D721Med (cell line): Measurements from ENCODE around the gene KIF15.

ENCODE experiments used
- DNase-seq: peaks from one replicate; pipeline ENCODE4 v3.0.0; 2011; ENCODE audit warnings: low spot score; ENCODE audit not compliant: insufficient read length
- FAIRE-seq: peaks from 2 replicates; lab custom pipeline; 2011; peaks lifted over from hg19 to GRCh38; lab: Jason Lieb, UNC
- TF ChIP-seq, protein P1 (sequence below): IDR thresholded peaks from 2 replicates; pipeline ENCODE4 v1.5.1; 2012; ENCODE audit warnings: mild to moderate bottlenecking, control low read depth; ENCODE audit not compliant: insufficient read depth; ENCODE audit errors: missing control alignments

Gene KIF15

DNA sequence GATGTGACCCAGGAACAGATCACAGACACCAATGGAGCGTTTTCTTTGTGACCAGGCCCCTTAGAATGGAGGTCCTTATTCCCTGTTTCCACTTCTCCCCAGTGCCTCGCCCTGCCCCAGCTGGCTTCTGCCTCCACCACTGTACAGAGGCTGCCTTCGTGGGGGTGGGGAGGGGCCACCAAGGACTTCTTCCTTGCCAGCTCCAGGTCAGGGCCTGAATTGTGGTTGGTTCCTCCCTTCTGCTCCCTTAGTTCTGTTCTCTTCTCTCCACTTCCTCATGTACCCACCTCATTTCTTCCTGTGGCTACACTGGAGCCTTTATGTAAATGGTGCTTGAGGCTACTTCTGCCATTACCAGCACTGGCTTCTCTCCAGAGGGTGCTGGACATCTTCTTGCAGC lies 129.3 kb downstream of the KIF15 start:
- DNase-seq (no peak), FAIRE-seq (no peak)
- TF ChIP-seq, protein P1, sequence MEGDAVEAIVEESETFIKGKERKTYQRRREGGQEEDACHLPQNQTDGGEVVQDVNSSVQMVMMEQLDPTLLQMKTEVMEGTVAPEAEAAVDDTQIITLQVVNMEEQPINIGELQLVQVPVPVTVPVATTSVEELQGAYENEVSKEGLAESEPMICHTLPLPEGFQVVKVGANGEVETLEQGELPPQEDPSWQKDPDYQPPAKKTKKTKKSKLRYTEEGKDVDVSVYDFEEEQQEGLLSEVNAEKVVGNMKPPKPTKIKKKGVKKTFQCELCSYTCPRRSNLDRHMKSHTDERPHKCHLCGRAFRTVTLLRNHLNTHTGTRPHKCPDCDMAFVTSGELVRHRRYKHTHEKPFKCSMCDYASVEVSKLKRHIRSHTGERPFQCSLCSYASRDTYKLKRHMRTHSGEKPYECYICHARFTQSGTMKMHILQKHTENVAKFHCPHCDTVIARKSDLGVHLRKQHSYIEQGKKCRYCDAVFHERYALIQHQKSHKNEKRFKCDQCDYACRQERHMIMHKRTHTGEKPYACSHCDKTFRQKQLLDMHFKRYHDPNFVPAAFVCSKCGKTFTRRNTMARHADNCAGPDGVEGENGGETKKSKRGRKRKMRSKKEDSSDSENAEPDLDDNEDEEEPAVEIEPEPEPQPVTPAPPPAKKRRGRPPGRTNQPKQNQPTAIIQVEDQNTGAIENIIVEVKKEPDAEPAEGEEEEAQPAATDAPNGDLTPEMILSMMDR: no peak

DNA sequence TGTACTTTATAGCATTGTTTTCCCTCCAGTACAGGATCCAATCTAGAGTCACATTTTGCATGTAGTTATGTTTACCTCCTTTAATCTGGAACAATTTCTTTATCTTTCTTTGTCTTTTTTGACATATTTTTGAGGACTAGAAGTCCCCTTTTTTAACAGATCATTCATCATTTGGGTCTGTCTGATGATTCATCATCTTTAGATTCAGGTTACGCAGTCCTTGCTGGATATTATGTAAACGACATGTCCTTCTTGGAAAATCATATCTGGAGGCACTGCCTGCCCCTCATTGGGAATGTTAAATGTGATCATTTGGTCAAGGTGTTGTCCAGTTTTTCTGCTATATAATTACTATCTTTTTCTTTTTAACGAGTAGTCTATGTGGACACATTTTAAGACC lies 131.1 kb downstream of the KIF15 start:
- FAIRE-seq (no peak), DNase-seq (no peak)
- TF ChIP-seq, protein P1: no peak

DNA sequence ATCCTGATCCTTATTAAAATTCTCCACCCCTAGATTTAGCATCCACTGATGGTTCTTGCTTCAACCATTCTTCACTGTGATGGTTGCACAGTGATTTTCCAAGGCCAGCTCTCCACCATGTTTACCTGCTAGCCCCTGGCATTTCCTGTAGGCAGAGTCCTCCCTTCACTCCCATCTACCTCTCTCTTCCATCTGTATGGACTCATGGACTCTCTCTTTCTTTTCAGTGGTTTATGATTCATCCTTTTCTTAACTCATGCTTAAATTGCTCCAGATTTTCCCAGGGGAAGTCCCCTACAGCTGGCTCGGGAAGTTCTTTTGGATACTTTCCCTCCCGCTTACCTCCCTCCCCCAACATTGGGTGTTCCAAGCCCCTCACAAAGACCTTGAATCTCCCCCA lies 131.5 kb downstream of the KIF15 start:
- TF ChIP-seq, protein P1: no peak
- FAIRE-seq: no peak
- no peak for DNase-seq

DNA sequence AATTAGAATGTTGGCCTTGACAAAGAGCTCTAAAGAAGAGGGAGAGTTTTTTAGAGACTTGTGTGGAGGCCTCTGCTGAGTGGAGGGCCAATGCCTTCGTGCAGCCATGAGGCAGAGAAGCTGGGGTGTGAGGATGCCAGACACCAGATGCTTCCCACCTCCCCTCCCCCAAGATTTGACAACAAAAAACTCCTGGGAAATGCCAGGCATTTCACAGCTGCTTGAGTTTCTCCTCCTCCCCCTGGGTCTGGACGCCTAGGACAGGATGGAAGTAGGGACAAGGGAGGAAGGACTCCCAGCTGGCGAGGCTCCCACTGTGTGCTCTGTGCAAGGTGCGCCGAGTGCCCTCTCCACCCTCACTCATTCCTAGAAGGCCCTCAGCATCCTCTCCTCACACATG lies 132.9 kb downstream of the KIF15 start:
- TF ChIP-seq, protein P1: no peak
- FAIRE-seq: no peak
- no peak for DNase-seq

DNA sequence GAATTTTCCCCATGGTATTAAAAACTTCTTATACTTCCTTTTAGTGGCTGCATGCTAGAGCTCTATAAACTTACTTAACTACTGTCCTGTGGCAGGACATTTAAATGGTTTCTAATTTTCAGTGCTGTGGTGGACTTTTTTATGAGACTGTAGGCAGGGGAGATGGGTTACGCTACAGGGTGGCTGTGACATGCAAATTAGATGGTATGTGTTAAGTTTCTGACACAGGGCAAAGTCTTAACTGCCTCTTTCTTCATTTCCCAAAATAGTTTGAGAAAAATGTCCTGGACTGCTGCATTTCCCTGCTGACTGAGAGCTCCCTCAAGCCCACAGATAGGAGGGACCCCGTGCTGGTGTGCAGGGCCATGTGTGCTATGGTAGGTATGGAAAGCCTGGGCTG lies 134.8 kb downstream of the KIF15 start:
- FAIRE-seq (no peak), DNase-seq (no peak)

DNA sequence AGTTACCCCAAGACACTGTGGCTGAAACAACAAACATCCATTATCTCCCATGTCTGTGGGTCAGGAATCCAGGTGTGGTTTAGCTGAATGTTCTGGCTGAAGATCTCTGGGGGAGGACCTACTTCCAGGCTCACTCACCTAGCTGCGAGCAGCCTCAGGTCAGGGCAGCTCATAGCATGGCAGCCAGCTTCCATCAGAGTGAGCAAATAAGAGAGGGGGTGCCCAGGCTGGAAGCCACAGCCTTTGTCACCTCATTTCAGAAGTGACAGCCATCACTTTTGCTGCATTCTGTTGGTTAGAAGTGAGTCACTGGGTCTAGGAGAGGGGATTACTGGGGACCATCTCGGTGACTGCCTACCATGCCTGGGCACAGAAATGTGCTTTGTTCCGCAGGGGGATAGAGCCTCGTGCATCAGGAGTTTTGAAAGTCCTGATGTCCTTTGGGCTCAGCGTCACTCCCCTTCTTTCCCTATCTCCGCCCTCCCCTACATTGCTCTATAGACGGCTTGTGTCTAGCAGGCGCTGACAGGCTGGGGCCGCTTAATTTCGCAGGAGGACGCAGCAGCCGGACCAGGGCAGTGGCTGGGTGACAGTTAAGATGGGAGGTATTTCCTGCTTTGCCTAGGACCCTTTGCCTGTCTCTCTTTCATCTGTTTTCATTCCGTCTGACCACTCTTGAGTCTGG lies 138.2 kb downstream of the KIF15 start:
- FAIRE-seq (no peak), DNase-seq (no peak)
- TF ChIP-seq, protein P1: no peak

More for the DNA sequence above, 134.8 kb downstream of the KIF15 start:
- TF ChIP-seq, protein P1: no peak

DNA sequence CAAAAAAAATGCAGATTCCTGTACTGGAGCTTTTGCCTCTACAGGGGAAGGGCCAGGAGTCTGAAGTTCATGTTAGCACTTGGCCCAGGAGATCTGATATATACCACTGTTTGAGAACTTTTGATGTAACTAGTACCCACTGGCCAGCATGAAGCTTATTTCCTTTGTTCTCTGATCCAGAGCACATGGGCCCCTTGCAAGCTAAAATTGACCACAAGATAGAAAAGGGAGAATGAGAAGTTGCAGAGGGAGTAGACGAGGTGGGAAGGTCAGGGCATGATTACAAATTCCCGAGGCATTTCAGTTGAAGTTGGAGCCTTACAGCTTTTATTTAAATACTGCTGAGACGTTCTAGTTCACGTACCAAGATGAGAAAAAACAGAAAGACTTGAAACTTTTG lies 141.0 kb downstream of the KIF15 start:
- DNase-seq: no peak
- no peak for FAIRE-seq
- TF ChIP-seq, protein P1: no peak
